ENCODE measurements around the gene SSC4D. TPM values are rescaled to one million over a fixed set of nuclear protein-coding genes. Genes with fewer than 3 reads are reported as not detected.

Gene SSC4D
- 4.0 TPM for polyA plus RNA-seq (2012; ENCODE audit: insufficient read length, low read depth)

- TF ChIP-seq SIN3A (IDR thresholded peaks at IDR 0.05; ENCODE audit: borderline replicate concordance, insufficient read depth, low read length) (no peak), TAF1 (IDR thresholded peaks at IDR 0.05; ENCODE audit: borderline replicate concordance, insufficient read depth, low read length) (no peak), FOXP2 (optimal IDR thresholded peaks at IDR 0.05; ENCODE audit: borderline replicate concordance, extremely low read depth, extremely low read length, insufficient read depth) (no peak), REST (IDR thresholded peaks at IDR 0.05; ENCODE audit: insufficient read depth in 1 of 2, low read depth in 2 of 2, low read length in 2 of 2) (no peak), POLR2AphosphoS5 (IDR thresholded peaks at IDR 0.05; ENCODE audit: low read depth, low read length) (no peak)
Observed at GRCh38 chr7:76409537-76409936, at the start of gene SSC4D. TSS of gene SSC4D (minus strand) at chr7:76409697. CDS start at chr7:76404439, 5,258 bp downstream.

DNA sequence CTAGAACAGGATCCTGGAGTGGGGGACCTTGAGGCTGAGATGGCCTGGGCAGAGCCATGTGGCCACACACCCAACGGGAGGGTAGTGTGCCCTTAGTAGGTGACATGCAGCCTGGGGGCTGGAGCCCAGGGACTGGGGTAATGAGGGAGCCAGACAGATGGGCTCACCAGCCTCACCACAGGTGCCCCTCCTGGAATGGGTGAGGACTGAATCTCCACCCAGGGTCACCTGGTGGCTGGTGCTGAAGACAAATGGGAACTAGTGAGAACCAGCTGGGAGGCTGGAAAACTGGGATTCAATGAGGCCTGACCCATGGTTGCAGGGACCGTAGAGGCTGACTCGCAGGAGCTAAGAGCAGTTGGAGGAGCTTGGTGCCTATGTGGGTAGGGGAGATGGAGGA lies 21.3 kb upstream of the SSC4D start:
- TF ChIP-seq REST (IDR thresholded peaks at IDR 0.05; ENCODE audit: insufficient read depth in 1 of 2, low read depth in 2 of 2, low read length in 2 of 2) (no peak), SIN3A (IDR thresholded peaks at IDR 0.05; ENCODE audit: borderline replicate concordance, insufficient read depth, low read length) (no peak), FOXP2 (optimal IDR thresholded peaks at IDR 0.05; ENCODE audit: borderline replicate concordance, extremely low read depth, extremely low read length, insufficient read depth) (no peak), TAF1 (IDR thresholded peaks at IDR 0.05; ENCODE audit: borderline replicate concordance, insufficient read depth, low read length) (no peak), POLR2AphosphoS5 (IDR thresholded peaks at IDR 0.05; ENCODE audit: low read depth, low read length) (no peak)

GRCh38 chr7:76430211-76430610 lies 20.7 kb upstream of the SSC4D start:
- TF ChIP-seq POLR2AphosphoS5 (IDR thresholded peaks at IDR 0.05; ENCODE audit: low read depth, low read length) (no peak), FOXP2 (optimal IDR thresholded peaks at IDR 0.05; ENCODE audit: borderline replicate concordance, extremely low read depth, extremely low read length, insufficient read depth) (no peak), REST (IDR thresholded peaks at IDR 0.05; ENCODE audit: insufficient read depth in 1 of 2, low read depth in 2 of 2, low read length in 2 of 2) (no peak), TAF1 (IDR thresholded peaks at IDR 0.05; ENCODE audit: borderline replicate concordance, insufficient read depth, low read length) (no peak), SIN3A (IDR thresholded peaks at IDR 0.05; ENCODE audit: borderline replicate concordance, insufficient read depth, low read length) (no peak)

DNA sequence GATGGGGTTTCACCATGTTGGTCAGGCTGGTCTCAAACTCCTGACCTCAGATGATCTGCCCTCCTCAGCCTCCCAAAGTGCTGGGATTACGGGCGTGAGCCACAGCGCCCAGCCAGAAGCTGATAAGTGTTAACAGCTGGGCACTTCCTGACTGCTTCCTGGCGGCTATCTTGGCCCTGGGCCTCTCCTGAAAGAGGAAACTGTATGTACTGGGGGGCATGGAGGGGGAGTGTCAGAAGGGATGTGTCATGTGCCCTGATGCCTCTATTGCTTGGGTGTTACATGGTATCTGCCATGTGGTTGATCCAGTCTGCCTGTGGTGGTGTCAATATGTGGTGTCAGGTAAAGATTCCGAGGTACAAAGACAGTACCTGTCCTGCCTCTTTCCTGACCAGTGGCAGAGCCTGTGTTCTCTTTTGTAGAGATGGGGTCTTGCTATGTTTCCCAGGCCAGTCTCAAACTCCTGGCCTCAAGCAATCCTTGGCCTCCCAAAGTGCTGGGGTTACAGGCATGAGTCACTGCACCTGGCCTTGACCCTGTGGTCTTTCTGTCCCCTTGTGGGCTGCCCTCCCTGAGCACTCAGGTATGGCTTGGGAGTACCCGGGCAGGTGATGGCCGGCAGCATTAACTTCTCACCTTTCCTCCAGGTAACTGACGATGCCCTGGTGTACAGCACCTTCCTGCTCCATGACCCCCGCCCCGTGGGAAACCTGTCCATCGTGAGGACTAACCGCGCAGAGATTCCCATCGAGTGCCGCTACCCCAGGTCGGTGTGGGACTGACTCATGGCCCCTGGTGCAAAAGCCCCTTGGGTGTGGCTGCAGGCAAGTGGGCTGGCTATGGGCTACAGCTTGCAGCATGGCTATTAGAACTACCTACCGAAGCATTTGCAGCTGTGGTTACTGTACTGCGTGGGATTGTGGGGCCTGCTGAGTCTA lies 19.6 kb upstream of the SSC4D start:
- TF ChIP-seq SIN3A (IDR thresholded peaks at IDR 0.05; ENCODE audit: borderline replicate concordance, insufficient read depth, low read length) (no peak), FOXP2 (optimal IDR thresholded peaks at IDR 0.05; ENCODE audit: borderline replicate concordance, extremely low read depth, extremely low read length, insufficient read depth) (peak; percentile 22)

DNA sequence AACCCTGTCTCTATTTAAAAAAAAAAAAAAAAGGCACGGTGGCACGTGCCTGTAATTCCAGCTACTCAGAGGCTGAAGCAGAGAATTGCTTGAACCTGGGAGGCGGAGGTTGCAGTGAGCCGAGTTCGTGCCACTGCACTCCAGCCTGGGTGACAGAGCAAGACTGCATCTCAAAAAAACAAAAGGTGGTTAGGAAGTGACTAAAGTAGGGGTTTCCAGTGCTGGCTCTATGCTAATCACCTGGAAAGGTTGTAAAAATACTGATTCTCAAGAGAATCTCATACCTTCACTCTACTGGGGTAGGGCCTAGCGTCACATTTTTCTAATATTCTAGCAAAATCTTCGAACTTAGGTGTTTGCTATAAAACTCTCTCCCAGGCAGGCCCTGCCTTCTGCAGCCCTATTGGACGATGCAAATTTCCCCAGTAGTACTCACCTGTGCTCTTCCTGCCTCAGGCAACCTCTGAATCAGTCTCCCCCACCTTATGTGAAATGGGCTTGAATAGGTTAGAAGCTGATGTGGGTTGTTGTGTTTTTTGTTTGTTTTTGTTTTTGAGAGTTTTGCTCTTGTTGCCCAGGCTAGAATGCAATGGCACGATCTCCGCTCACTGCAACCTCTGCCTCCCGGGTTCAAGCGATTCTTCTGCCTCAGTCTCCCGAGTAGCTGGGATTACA lies 18.8 kb upstream of the SSC4D start:
- TF ChIP-seq REST (IDR thresholded peaks at IDR 0.05; ENCODE audit: insufficient read depth in 1 of 2, low read depth in 2 of 2, low read length in 2 of 2) = no peak
- no peak for TF ChIP-seq SIN3A (IDR thresholded peaks at IDR 0.05; ENCODE audit: borderline replicate concordance, insufficient read depth, low read length)
- no peak for TF ChIP-seq POLR2AphosphoS5 (IDR thresholded peaks at IDR 0.05; ENCODE audit: low read depth, low read length)
- no peak for TF ChIP-seq FOXP2 (optimal IDR thresholded peaks at IDR 0.05; ENCODE audit: borderline replicate concordance, extremely low read depth, extremely low read length, insufficient read depth)
- TF ChIP-seq TAF1 (IDR thresholded peaks at IDR 0.05; ENCODE audit: borderline replicate concordance, insufficient read depth, low read length) = no peak
